ENCODE data around the gene CENPA. TPM values are rescaled to one million over a fixed set of nuclear protein-coding genes. Genes with fewer than 3 reads are reported as not detected.
A peak's percentile ranks its signal among the peaks of the same experiment; 100 is the strongest.
"Not testable (repeated sequence)": the region's sequence is repeated elsewhere in the genome, so short reads cannot be mapped to it uniquely, and the experiment has no call there.

CENPA gene
- polyA plus RNA-seq, 1 experiment: 9.3 TPM

- peak; percentile 56 for DNase-seq (ENCODE audit: low read depth, low spot score)
- H3K27me3 ChIP-seq (ENCODE audit: control insufficient read depth, insufficient read depth, low read length): peaks cover 6% of the 10 kb centered on the region
- peak; percentile 96 for TF ChIP-seq CTCF (IDR thresholded peaks at IDR 0.05; ENCODE audit: low read depth, low read length)
- no peak overlapping the region for H3K27ac ChIP-seq (ENCODE audit: low read depth, low read length)
- ChIA-PET CTCF (interaction anchor here (0.6 to 8.9 kb wide), 31 partner anchors 8 to 411 kb away, joined by 3 to 255 read pairs (median 4); no protein-coding TSS in a partner anchor), POLR2A (interaction anchor here (0.6 kb wide), 1 partner anchor 138 kb away, joined by 3 read pairs; no protein-coding TSS in a partner anchor)
- no peaks in the 10 kb centered on the region for H3K9me3 ChIP-seq (ENCODE audit: control insufficient read depth, insufficient read depth, low read length)
- no peak overlapping the region for H3K4me3 ChIP-seq (ENCODE audit: low read depth, low read length)
These were observed 40.1 kb upstream of the CENPA start for GRCh38 chr2:26745609-26746327.

- TF ChIP-seq CTCF (IDR thresholded peaks at IDR 0.05; ENCODE audit: low read depth, low read length): no peak
- H3K9me3 ChIP-seq (ENCODE audit: control insufficient read depth, insufficient read depth, low read length): peaks cover 3% of the 10 kb centered on the region; the same call in 1 of the 2 replicates
- ChIA-PET CTCF (interaction anchor here (0.8 to 8.9 kb wide), 6 partner anchors 8 to 412 kb away, joined by 3 to 255 read pairs (median 15); no protein-coding TSS in a partner anchor), POLR2A (no interaction called here)
- H3K27ac ChIP-seq (ENCODE audit: low read depth, low read length): no peak overlapping the region
- no peak for DNase-seq (ENCODE audit: low read depth, low spot score)
- no peaks in the 10 kb centered on the region for H3K27me3 ChIP-seq (ENCODE audit: control insufficient read depth, insufficient read depth, low read length)
- no peak overlapping the region for H3K4me3 ChIP-seq (ENCODE audit: low read depth, low read length)
These were observed 38.9 kb upstream of the CENPA start for GRCh38 chr2:26746934-26747333.

GRCh38 chr2:26749787-26750420 is 36.0 kb upstream of the CENPA start:
- DNase-seq (ENCODE audit: low read depth, low spot score): not testable (repeated sequence)
- peak overlapping the region; percentile 67 for H3K27ac ChIP-seq (ENCODE audit: low read depth, low read length)

GRCh38 chr2:26750467-26750866 is 35.4 kb upstream of the CENPA start:
- H3K27me3 ChIP-seq (ENCODE audit: control insufficient read depth, insufficient read depth, low read length); H3K4me3 ChIP-seq (ENCODE audit: low read depth, low read length); DNase-seq (ENCODE audit: low read depth, low spot score); POLR2A ChIA-PET; H3K9me3 ChIP-seq (ENCODE audit: control insufficient read depth, insufficient read depth, low read length); H3K27ac ChIP-seq (ENCODE audit: low read depth, low read length): not testable (repeated sequence)
- CTCF ChIA-PET: interaction anchor here (1.1 kb wide), 1 partner anchor 145 kb away, joined by 3 read pairs; no protein-coding TSS in a partner anchor

More at GRCh38 chr2:26749787-26750420, 36.0 kb upstream of the CENPA start:
- POLR2A ChIA-PET; H3K9me3 ChIP-seq (ENCODE audit: control insufficient read depth, insufficient read depth, low read length); H3K27me3 ChIP-seq (ENCODE audit: control insufficient read depth, insufficient read depth, low read length): not testable (repeated sequence)
- CTCF ChIA-PET: interaction anchor here (8.9 kb wide), 1 partner anchor 143 kb away, joined by 255 read pairs; no protein-coding TSS in a partner anchor
- H3K4me3 ChIP-seq (ENCODE audit: low read depth, low read length): 0 out of 2 replicates have a peak overlapping the region, but pooled peaks have one; percentile 37

- POLR2A ChIA-PET: interaction anchor here (0.6 kb wide), 1 partner anchor 1500 kb away, joined by 5 read pairs; no protein-coding TSS in a partner anchor
- Histone ChIP-seq H3K27me3 (ENCODE audit: control insufficient read depth, insufficient read depth, low read length) (no peaks in the 10 kb centered on the region), H3K9me3 (ENCODE audit: control insufficient read depth, insufficient read depth, low read length) (peaks cover 3% of the 10 kb centered on the region; the same call in 1 of the 2 replicates), H3K4me3 (ENCODE audit: low read depth, low read length) (no peak overlapping the region), H3K27ac (ENCODE audit: low read depth, low read length) (no peak overlapping the region)
- no peak for TF ChIP-seq CTCF (IDR thresholded peaks at IDR 0.05; ENCODE audit: low read depth, low read length)
- DNase-seq (ENCODE audit: low read depth, low spot score): no peak
- CTCF ChIA-PET: interaction anchor here (1.3 to 5.2 kb wide), 2 partner anchors 7 to 175 kb away, joined by 5 to 26 read pairs; no protein-coding TSS in a partner anchor
These were observed 33.2 kb upstream of the CENPA start for GRCh38 chr2:26752656-26753055.

Measured in AG04450 (cell line).